Measurements from ENCODE around the gene HAGH. TPM values are rescaled to one million over a fixed set of nuclear protein-coding genes. Genes with fewer than 3 reads are reported as not detected.
"Not testable (repeated sequence)": the region's sequence is repeated elsewhere in the genome, so short reads cannot be mapped to it uniquely, and the experiment has no call there.

Gene HAGH
- total and polyA plus RNA-seq, 4 donors = 51.2 to 99.7 (median 80.2) TPM

DNA sequence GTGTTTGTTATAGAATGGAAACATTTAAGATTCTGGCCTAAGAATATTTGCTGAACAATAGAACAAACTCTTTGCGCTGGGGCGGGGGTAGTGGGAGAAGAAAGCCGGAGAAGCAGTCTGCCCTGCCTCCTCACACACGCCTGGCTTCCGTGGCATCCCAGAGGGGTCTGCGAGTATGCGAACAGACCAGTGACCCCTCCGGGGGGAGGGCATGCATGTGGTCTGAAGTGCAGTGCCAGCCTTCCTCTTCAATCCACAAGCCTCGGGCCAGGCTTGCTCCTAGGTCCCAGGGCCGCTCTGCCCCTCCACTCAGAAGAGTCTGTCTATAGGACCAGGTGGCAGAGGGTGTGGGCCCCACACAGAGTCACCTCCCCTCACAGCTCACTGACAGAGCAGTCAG lies 19.0 kb downstream of the HAGH start:
- no peak for DNase-seq
- WGBS, 2 donors = 86 to 88% methylated on average over 10 of the region's 10 CpGs

DNA sequence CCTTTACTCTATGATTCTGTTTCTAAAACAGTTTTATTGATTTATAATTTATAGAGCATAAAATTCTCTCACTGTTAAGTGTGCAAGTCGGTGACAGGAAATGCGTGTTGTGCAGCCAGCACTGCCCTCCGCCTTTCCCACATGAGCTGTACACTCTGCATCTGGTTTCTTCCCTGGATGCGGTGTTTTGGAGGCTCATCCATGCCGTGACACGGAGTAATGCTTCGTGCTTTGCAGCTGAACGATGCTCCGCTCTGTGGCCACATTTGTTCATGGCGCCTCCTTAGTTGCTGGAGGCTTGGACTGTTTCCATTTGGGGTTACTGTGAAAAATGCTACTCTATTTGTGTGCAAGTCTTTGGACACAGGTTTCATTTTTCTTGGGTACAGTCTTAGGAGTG lies 25.9 kb downstream of the HAGH start:
- Histone ChIP-seq H3K27ac (ENCODE audit: low read depth in 1 of 2, low read length in 1 of 2) (no peak overlapping the region), H3K4me3 (no peak overlapping the region), H3K4me1 (ENCODE audit: control insufficient read depth in 5 of 5, insufficient read depth in 5 of 5, low read length in 5 of 5) (no peaks in the 10 kb centered on the region), H3K27me3 (ENCODE audit: control insufficient read depth in 3 of 3, insufficient read depth in 3 of 3, low read length in 2 of 3) (no peaks in the 10 kb centered on the region), H3K9ac (ENCODE audit: insufficient read depth in 1 of 2, low read length in 2 of 2) (no peak overlapping the region), H3K9me3 (ENCODE audit: control insufficient read depth in 4 of 4, insufficient read depth in 3 of 4, low read length in 3 of 4) (peaks cover 0 to 6% (median 1%) of the 10 kb centered on the region in 4 donors), H3K36me3 (ENCODE audit: control insufficient read depth in 4 of 4, insufficient read depth in 4 of 4, low read length in 4 of 4) (peaks cover 0 to 3% (median 1%) of the 10 kb centered on the region in 4 donors)
- DNase-seq = no peak
- TF ChIP-seq, protein P1, sequence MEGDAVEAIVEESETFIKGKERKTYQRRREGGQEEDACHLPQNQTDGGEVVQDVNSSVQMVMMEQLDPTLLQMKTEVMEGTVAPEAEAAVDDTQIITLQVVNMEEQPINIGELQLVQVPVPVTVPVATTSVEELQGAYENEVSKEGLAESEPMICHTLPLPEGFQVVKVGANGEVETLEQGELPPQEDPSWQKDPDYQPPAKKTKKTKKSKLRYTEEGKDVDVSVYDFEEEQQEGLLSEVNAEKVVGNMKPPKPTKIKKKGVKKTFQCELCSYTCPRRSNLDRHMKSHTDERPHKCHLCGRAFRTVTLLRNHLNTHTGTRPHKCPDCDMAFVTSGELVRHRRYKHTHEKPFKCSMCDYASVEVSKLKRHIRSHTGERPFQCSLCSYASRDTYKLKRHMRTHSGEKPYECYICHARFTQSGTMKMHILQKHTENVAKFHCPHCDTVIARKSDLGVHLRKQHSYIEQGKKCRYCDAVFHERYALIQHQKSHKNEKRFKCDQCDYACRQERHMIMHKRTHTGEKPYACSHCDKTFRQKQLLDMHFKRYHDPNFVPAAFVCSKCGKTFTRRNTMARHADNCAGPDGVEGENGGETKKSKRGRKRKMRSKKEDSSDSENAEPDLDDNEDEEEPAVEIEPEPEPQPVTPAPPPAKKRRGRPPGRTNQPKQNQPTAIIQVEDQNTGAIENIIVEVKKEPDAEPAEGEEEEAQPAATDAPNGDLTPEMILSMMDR (IDR thresholded peaks at IDR 0.05; ENCODE audit: control extremely low read depth, extremely low read depth) = no peak
- no peak for ATAC-seq (ENCODE audit: insufficient read depth, low FRiP score)
- 81 to 85% methylated on average over 10 of the region's 10 CpGs for WGBS, 2 donors

More for the DNA sequence above, 19.0 kb downstream of the HAGH start:
- TF ChIP-seq, protein P1 (IDR thresholded peaks at IDR 0.05; ENCODE audit: control extremely low read depth, extremely low read depth) = no peak
- Histone ChIP-seq H3K4me3 (no peak overlapping the region), H3K4me1 (ENCODE audit: control insufficient read depth in 5 of 5, insufficient read depth in 5 of 5, low read length in 5 of 5) (peaks cover 0 to 4% (median 0%) of the 10 kb centered on the region in 5 donors), H3K36me3 (ENCODE audit: control insufficient read depth in 4 of 4, insufficient read depth in 4 of 4, low read length in 4 of 4) (peaks cover 0 to 29% (median 6%) of the 10 kb centered on the region in 4 donors), H3K27me3 (ENCODE audit: control insufficient read depth in 3 of 3, insufficient read depth in 3 of 3, low read length in 2 of 3) (no peaks in the 10 kb centered on the region), H3K9ac (ENCODE audit: insufficient read depth in 1 of 2, low read length in 2 of 2) (no peak overlapping the region), H3K9me3 (ENCODE audit: control insufficient read depth in 4 of 4, insufficient read depth in 3 of 4, low read length in 3 of 4) (no peaks in the 10 kb centered on the region), H3K27ac (ENCODE audit: low read depth in 1 of 2, low read length in 1 of 2) (no peak overlapping the region)
- no peak for ATAC-seq (ENCODE audit: insufficient read depth, low FRiP score)

DNA sequence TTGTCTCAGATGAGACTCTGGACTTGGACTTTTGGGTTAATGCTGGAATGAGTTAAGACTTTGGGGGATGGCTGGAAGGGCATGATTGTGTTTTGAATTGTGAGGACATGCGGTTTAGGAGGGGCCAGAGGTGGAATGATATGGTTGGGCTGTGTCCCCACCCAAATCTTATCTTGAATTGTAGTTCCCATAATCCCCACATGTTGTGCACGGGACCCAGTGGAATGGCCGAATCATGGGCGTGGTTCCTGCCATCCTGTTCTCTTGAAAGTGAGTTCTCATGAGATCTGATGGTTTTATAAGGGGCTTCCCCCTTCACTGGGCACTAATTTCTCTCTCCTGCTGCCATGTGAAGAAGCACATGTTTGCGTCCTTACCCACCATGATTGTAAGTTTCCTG lies 27.4 kb downstream of the HAGH start:
- not testable (repeated sequence) for H3K27ac ChIP-seq (ENCODE audit: low read depth in 1 of 2, low read length in 1 of 2); ATAC-seq (ENCODE audit: insufficient read depth, low FRiP score); DNase-seq; H3K9ac ChIP-seq (ENCODE audit: insufficient read depth in 1 of 2, low read length in 2 of 2); H3K36me3 ChIP-seq (ENCODE audit: control insufficient read depth in 4 of 4, insufficient read depth in 4 of 4, low read length in 4 of 4); H3K9me3 ChIP-seq (ENCODE audit: control insufficient read depth in 4 of 4, insufficient read depth in 3 of 4, low read length in 3 of 4); H3K27me3 ChIP-seq (ENCODE audit: control insufficient read depth in 3 of 3, insufficient read depth in 3 of 3, low read length in 2 of 3); H3K4me3 ChIP-seq
- peaks cover 0 to 12% (median 0%) of the 10 kb centered on the region in 5 donors for H3K4me1 ChIP-seq (ENCODE audit: control insufficient read depth in 5 of 5, insufficient read depth in 5 of 5, low read length in 5 of 5)
- 70 to 82% methylated on average over 5 of the region's 5 CpGs for WGBS, 2 donors

GRCh38 chr16:1794908-1795666 lies 31.5 kb downstream of the HAGH start:
- no peak overlapping the region for H3K27ac ChIP-seq (ENCODE audit: low read depth in 1 of 2, low read length in 1 of 2)
- DNase-seq = no peak
- H3K9ac ChIP-seq (ENCODE audit: insufficient read depth in 1 of 2, low read length in 2 of 2) = no peak overlapping the region
- ATAC-seq (ENCODE audit: insufficient read depth, low FRiP score) = no peak
- no peak overlapping the region for H3K4me3 ChIP-seq
- H3K9me3 ChIP-seq (ENCODE audit: control insufficient read depth in 4 of 4, insufficient read depth in 3 of 4, low read length in 3 of 4) = peaks cover 0 to 9% (median 1%) of the 10 kb centered on the region in 4 donors
- H3K27me3 ChIP-seq (ENCODE audit: control insufficient read depth in 3 of 3, insufficient read depth in 3 of 3, low read length in 2 of 3) = no peaks in the 10 kb centered on the region
- TF ChIP-seq, protein P1 (IDR thresholded peaks at IDR 0.05; ENCODE audit: control extremely low read depth, extremely low read depth) = no peak
- WGBS, 2 donors = 75 to 88% methylated on average over 32 of the region's 32 CpGs
- peaks cover 0 to 12% (median 0%) of the 10 kb centered on the region in 5 donors for H3K4me1 ChIP-seq (ENCODE audit: control insufficient read depth in 5 of 5, insufficient read depth in 5 of 5, low read length in 5 of 5)
- H3K36me3 ChIP-seq (ENCODE audit: control insufficient read depth in 4 of 4, insufficient read depth in 4 of 4, low read length in 4 of 4) = peaks cover 0 to 21% (median 0%) of the 10 kb centered on the region in 4 donors

Measured in lung (tissue), 12 donors.